Kidney capillary endothelial cell (primary cell): ENCODE data around the gene TDRD9.

ENCODE experiments used
- DNase-seq: peaks from one replicate; pipeline ENCODE4 v3.0.0-alpha.2; 2018; ENCODE audit warnings: low spot score

TDRD9 gene

DNA sequence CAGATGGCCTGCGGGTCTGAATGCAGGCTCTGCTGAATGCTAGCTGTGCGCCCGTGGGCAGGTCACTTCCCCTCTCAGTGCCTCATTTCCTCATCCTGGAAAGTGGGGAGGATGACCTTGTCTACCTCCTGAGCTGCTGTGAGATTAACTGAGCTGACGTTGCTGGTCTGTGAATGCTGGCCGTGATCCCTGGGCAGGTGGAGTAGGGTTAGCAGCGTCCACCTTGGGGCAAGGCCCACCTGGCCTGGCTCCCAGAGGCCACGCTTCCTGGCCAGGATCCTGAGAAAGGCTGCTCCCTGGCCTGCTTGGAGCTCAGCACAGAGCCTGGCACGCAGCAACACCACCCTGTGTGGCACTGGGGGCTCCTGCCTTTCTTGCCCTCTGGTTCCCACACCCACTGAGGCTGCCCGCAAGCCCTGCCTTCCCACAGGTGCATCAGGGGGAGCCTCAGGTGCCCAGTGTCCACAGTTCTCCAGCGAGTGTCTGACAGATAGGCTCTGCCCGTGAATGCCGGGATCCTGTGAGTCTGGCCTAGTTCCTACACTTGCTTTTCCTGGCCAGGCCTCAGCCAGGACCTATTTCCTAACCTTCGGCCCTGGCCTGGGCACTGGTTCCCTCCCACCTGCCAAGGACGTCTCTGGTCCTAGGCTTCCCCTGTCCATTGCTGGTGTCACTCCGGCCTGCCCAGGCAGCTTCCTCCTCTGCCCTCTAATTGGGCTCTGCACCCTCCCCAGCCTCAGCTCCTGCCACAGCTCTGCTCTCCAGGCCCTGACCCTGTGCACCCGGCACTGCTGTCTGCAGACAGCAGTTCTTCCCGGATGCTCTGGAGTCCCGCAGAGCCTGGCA lies 37.2 kb upstream of the TDRD9 start:
- DNase-seq = no peak

DNA sequence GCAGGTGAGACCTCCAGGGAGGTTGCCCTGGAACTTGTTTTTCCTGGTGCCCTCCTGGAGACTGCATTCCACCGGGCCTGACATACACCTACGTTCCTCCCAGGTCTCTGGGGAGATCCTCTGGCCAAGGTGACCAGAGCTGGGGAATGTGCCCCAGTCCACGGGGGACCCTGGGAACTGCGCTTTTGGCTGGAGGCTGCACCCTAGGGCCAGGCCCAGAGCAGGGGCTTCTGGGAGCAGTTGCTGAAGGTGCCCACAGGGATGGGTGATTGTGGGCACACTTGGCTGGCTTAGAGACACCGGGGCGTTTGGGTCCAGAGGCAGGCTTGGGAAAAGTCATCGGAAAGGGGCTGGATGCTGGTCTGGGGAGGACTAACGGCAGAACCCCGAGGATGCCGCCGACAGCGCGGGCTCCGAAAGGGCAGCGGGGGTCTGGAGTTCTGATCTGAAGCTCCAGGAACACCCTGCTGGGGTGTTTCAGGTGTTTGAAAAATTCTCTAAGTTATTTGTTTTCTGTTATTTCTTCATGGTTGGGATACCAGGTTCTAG lies 36.5 kb upstream of the TDRD9 start:
- no peak for DNase-seq

DNA sequence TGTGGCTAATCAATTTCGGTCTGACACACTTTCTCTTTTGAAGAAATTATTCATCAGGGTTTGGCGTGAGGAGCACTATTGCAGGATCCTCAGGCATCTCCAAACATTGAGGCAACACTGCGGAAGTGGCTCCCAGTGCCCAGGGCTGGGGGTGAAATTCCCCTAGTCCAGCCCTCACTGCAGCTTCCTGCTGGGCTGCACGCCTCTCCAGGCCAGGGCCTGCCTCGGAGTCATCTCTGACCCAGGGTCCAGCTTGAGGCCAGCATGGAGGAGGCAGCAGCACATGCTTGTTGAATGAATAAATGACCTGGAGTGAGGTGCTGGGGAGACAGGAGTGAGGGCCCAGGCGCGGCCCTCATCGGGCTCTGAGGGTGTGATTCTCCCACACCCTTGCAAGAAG lies 36.0 kb upstream of the TDRD9 start:
- no peak for DNase-seq

DNA sequence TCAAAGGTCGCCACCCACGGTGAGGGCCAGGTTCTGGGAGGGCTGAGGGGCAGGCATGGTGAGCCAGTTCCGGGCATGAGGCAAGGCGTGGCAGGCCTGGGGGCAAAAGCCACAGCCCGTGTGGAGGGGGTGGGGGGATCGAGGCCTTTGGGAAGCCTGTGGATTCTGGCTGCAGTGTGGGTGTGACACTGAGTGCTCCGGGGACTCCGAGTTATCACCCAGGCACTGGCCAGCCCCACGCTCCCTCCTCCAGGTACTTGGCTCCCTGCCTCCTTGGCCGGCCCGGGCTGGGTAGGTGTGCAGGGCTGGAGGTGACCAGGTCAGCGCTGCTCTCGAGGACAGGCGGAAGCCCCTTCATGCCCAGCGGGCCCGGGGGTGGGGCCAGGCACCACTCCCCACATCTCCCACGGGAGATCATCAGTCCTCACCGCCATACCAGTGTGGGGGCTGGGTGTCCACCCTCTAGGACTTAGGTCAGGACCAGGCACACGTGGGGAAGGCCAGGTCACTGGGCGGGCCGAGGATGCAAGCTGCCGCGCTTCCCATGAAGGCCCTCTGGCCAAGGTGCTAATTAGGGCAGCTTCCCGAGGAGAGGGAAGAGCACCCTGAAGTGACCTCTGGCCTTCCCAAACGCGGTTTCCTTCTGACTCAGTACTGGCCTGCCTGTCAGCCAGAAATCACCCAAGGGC lies 34.1 kb upstream of the TDRD9 start:
- no peak for DNase-seq

DNA sequence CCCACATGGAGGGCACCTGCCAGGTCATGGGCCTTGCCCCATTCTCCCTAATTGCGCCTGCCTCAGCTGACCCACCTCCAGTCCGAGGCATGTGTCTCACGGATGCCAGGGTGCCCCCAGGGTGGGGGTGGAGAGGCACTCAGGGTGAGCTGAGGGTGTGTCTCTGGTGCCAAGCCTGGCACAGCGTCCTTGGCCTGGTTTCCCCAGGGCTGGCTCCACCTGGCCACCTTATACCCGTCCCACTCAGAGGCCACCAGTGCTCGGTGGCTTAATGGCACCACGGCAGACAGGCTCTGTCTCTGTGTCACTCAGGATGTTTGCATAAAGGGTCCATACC lies 33.6 kb upstream of the TDRD9 start:
- no peak for DNase-seq

DNA sequence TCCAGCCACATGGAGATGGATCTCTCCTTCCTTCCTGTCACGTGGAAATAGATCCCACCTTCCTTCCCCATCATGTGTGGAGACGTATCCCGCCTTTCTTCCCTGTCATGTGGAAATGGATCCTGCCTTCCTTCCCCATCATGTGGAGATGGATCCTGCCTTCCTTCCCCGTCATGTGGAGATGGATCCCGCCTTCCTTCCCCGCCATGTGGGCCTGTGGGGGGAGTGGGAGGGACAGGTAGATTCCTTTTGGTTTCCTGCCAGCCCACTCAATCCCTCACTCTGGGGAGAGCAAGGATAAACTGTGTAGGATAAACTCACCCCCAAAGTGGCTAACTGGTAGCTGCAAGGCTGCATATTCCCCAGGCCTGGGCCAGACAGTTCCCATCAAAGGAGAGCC lies 31.7 kb upstream of the TDRD9 start:
- no peak for DNase-seq

DNA sequence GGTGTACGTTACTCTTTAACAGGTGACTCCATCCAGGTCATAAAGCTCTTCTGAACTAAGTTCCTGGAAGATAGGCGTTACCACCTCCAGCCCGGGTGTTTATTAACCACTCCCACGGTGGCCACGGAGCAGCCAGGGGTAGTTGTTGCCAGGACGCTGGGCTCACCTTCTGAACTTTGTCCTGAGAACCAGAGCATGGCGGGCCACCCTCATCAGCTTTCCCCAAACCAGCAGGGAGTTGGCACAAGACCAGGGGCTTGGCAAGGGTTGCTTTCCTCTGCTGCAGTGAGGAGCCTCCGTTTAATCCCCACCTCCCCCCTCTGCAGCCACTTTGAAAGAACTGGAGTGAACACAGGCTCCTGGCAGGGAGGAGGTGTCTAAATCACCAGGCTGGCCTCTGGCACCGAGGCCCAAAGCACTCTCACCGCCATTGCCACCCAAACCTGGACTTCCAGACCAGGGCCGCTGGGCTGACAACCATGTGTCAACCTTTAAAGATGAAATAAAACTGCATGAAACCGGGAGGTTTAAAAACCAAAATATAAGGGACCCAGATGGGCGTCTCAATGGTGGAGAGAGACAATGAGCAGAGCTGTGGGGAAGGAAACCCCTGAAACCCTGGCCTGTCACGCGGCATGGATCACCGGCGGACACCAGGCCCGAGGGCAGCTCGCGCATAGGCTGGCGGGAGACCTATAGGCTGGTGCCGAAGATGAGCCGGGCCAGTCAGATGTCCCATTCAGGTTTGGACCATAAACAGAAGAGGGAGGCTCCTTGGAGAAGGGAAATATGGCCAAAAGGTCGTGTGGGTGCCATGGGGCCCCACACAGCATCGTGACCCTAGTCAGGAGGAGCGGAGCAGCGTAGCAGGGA lies 30.9 kb upstream of the TDRD9 start:
- DNase-seq = no peak

DNA sequence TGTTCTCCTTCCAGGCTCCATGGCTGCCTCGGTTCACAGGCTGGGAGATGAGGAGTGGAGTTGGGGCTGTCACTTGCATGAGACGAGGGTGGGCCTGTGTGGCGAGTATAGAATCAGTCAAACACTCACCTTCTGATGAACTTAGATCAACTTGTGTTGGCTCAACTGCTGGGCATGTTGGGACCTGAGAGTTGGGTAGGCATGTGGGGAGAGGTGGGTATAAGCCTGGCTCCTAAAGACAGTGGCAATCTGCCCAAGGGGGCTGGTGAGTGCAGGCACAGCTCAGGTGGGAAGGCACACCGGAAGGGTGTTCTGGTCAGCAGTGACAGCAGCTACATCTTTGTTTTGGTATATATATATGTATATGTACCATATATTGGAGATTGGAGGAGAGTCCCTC lies 30.1 kb upstream of the TDRD9 start:
- DNase-seq = no peak

DNA sequence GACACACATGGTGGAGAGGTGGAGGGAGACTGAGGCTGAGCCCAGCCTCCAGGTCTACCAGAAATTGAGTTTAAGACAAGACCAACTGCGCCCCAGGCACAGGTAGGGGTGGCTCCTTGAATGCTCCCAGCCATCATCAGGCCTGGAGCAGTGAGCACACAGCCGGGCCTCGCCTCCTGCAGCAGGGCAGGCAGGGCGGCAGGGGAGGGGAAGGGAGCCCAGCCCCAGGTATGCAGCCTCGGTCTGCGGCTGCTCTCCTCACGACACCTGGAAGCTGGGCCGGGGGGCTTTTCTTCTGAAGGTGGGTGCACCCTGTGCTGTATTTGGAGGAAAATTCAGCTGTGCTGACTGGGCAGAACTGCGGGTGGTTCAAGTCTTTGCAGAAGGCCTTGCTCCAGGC lies 29.5 kb upstream of the TDRD9 start:
- DNase-seq = no peak

DNA sequence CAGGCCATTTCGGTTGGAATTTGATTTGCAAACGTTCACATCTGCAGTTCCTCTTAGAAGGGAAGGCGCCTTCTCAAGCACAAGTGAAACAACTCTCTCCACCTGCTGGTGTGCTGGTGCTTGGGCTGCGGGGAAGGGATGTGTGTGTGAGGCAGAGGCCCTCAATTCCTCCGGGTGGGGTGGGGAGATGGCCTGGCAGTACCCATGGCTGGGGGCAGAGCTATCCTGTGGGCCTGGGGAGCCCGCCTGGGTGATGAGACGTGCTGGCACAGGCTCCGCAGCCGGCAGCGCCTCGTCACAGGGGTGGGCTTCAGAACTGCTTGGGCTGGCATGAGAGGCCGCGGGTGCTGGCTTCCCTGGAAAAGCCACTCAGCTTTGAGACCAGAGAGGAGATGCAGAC lies 28.9 kb upstream of the TDRD9 start:
- no peak for DNase-seq

DNA sequence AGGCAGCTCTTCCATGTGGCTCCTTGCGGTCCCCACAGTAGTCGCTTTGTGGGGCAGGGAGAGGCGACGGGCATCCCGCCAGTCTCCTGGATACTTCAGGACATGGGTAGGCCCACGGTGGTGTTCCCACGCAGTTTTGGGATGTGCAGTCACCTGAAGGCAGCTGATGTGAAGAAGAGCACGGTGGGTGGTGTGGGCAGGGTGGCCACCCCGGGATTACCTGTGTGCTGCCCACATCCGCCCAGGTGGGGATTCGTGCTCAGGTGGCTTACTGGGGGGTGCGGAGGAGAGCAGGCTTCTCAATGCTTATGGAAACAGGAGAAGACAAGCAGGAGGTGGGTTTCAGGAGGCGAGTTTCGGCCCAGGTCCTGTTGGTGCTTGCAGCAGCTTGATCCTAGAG lies 28.4 kb upstream of the TDRD9 start:
- DNase-seq = no peak

DNA sequence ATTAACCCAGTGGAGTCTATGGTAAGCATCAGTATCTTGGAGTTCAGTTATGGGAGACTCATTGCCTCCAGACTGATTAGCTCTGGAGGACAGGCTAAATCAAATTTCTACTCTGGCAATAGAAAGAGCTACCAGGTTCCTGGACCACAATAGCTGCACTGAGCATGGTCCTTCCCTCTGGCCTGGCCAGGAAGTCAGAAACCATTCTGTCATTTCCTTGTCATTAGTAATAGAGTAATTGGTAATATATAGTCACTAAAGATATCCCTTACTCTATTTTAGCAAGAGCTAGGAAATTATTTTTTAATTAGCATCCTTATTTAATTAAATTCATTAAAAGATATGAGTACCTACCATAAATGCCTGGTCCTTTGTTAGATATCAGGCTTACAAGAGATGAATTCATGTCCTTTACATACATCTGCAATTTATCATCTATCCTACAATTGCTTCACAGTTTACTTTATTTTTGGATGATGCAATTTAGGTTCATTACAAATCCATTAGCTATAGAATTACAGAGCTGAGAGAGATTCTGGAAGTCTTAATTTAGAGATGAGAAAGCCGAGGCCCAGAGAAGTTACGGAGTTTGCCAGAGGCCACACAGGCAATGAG lies 23.7 kb upstream of the TDRD9 start:
- DNase-seq = no peak

DNA sequence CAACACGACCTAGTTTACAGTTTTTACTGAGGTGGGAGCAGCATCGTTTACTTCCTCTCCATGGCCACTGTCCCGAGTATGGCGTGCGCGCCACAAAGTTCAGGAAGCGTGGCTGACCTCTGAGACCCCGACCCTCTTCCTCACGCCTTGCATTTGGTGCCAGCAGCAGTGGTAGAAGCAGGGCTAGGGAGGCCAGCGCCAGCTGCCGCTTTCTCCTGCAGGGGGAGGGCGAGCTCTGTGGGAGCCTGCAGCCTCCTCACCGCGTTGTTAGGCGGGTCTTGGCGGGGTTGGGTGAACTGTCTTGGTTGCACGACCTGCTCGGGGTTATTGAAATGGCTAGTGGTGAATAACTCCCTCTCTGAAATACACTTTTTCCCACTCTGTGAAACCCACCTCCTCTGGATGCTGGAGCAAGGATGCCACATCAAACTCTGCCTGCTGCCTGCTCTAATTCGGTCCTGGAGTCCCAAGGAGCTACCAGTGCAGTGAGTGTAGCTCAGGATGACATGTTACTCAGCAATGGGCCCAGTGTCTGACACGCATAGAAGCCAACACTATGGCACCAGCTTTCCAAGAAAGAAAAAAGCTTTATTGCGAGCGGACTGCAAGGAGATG lies 22.3 kb upstream of the TDRD9 start:
- no peak for DNase-seq

DNA sequence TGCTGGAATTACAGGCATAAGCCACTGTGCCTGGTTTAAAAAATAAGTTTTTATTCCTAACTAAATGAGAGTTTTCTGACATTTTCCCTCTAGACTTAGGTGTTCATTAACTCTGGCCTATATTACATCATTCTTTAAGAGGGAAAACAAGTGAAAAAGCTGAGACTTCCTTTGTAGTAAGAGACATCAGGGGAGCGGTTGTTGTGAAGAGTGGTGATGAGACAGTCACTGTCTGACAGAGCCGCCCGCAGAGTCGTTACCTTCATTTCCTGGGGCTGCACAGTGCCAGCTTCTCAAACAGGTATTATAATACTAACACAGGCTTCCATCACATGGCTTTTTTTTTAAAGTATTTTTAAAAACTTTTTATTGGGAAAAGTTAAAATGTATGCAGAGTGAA lies 19.7 kb upstream of the TDRD9 start:
- no peak for DNase-seq

DNA sequence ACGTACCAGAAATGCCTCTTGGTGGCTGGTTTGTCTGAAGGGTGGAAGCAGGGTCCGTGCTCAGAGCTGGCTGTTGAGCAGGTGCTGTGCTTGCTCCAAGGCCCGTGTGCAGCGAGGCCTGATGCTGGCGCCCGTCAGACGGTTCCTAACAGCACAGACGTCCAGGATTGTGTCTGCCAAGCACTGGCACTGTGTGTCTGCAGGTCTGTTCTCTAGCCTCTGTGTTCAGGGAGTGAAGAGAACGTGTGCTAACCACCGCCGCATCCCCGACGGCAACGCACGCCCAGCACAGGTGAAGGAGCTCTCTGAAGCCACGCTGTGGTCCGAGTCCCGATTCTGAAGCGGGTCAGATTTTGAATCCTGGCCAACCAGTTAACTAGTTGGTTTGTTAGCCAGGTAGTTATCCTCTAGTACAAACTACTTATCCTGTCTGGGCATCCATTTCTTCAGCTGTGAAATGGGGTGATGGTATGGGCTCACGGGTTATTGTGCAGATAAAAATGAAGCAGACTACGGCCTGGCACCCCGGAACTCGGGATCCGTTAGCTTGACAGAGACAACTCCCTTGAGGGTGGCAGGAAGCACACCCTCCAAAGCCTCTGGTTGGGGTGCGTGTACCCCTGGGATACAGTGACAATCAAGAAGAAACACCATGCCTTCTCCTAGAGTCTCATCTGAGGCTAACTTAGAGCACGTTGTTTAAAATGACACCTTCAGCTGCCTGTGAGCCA lies 18.6 kb upstream of the TDRD9 start:
- DNase-seq = no peak

DNA sequence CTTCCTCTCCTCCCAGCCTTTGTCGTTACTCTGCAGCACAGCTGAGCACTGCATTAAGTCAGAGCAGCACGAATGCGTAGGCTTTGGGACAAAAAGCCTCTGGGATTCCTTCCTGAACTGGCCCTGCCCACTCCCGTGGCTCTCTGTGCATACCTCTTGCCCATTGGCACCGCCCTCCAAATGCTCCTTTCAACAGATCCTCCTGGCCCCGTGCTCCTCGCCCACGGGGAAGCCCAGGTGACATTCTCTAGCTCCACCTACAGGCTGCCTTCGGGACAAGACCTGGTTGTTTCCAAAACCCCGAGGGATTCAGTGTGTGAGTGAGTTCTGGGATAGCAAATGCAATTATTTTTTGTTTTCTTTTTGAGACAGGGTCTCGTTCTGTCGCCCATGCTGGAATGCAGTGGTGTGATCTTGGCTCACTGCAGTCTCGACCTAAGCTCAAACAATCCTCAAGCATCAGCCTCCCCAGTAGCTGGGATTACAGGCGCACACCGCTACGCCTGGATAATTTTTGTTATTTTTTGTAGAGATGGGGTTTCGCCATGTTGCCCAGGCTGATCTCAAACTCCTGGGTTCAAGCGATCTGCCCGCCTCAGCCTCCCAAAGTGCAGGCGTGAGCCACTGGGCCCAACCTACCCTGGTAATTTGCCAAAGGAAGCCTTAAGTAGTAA lies 17.9 kb upstream of the TDRD9 start:
- peak; percentile 50 for DNase-seq

DNA sequence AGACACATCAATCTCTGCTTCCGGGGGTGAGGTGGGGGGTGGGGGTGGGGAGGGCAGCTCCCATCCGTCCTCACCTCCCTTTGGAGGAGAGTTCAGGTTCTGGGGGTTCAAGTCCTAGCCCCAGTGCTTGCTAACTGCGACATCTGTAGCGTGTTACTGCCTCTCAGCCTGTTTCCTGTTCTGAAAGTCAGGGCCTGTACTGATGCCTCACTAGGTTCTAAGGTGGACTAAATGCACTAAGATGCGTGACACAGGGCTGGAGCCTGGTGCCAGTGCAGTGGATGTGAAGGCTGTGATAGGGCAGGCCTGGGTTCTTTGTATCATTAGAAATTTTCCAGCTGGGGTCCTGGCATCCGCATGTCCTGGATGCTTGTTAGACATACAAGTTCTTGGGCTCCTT lies 17.3 kb upstream of the TDRD9 start:
- no peak for DNase-seq

DNA sequence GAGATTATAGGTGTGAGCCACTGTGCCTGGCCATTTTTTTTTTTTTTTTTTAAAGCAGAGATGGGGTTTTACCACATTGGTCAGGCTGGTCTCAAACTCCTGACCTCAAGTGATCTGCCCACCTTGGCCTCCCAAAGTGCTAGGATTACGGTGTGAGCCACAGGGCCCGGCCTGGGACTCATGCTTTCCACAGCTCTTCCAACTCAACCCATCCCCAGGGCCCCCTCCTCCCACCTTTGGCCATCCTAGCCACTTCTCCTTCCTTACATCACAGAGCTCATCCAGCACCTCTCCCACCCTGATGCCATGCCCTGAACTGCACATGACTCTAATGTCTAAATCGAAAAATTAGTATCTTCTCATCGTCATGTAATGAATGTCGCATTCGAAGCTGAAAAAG lies 12.6 kb upstream of the TDRD9 start:
- no peak for DNase-seq

DNA sequence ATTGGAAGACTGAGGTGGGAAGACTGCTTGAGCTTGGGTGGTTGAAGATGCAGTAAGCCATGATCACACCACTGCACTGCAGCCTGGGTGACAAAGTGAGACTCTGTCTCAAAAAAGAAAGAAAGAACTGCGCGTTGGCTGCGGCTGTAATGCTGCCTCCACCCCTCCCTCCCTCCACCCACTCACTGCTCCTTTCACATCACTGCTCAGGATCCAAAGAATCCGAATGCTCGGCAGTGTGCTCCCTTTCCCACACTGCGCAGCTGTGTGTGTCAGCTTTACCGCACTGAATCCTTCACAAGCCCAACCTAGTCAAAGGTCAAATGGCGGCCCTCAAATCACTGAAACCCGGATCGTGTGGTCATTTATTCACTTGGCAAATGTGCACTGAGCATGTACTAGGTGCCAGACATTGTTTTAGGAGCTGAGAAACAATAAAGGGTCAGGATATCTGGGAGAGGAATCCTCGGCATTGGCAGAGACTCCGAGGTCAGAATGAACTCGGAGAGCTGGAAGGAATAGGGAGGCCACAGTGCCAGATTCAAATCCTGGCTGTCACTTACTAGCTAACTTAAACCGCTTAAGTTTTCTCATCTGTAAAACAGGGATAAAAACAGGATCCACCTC lies 11.5 kb upstream of the TDRD9 start:
- DNase-seq = no peak
